Measurements from ENCODE around the gene CCAR1.

DNA sequence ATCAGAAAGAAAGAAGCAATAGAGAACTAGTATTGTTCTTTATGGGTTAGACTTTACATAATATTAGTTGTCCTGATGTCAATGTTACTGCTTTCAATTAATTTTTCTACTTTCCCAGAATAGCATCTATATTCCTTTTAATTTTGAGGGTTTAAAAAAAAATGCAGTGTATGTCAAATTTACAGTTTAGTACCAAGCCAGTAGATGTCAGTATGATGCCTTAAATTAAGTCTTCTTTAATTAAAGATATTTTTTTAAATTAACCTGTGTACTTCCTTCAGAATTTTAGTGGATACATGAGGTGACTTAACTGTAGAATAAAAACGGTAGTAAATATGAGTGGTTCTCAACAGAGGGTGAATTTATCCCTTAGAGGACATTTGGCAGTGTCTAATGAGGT lies 71.1 kb downstream of the CCAR1 start:
- TF ChIP-seq, protein P1, sequence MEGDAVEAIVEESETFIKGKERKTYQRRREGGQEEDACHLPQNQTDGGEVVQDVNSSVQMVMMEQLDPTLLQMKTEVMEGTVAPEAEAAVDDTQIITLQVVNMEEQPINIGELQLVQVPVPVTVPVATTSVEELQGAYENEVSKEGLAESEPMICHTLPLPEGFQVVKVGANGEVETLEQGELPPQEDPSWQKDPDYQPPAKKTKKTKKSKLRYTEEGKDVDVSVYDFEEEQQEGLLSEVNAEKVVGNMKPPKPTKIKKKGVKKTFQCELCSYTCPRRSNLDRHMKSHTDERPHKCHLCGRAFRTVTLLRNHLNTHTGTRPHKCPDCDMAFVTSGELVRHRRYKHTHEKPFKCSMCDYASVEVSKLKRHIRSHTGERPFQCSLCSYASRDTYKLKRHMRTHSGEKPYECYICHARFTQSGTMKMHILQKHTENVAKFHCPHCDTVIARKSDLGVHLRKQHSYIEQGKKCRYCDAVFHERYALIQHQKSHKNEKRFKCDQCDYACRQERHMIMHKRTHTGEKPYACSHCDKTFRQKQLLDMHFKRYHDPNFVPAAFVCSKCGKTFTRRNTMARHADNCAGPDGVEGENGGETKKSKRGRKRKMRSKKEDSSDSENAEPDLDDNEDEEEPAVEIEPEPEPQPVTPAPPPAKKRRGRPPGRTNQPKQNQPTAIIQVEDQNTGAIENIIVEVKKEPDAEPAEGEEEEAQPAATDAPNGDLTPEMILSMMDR (IDR thresholded peaks at IDR 0.05), result peak; percentile 28; the same call in 1 of the 2 replicates
- TF ChIP-seq ZFX (IDR thresholded peaks at IDR 0.05; ENCODE audit: borderline replicate concordance), result no peak

All from 22Rv1 (cell line).